ENCODE measurements around the gene FANCF. TPM values are rescaled to one million over a fixed set of nuclear protein-coding genes. Genes with fewer than 3 reads are reported as not detected.
A peak's percentile ranks its signal among the peaks of the same experiment; 100 is the strongest.

The FANCF gene
- total RNA-seq, 1 donor from 2014 or later: 40.9 TPM

- DNase-seq: peak; percentile 79
Observed at GRCh38 chr11:22624742-22625447, 728 bp downstream of the FANCF start.

GRCh38 chr11:22617868-22618267, 7.8 kb downstream of the FANCF start:
- DNase-seq: no peak

- no peak for DNase-seq
Observed at GRCh38 chr11:22603933-22604332, 21.7 kb downstream of the FANCF start.

GRCh38 chr11:22602504-22602903, 23.1 kb downstream of the FANCF start:
- no peak for DNase-seq

- no peak for DNase-seq
Observed at GRCh38 chr11:22599458-22599857, 26.2 kb downstream of the FANCF start.

- no peak for DNase-seq
Observed at GRCh38 chr11:22597062-22597461, 28.6 kb downstream of the FANCF start.

- DNase-seq: no peak
Observed at GRCh38 chr11:22584976-22585375, 40.6 kb downstream of the FANCF start.

- no peak for DNase-seq
Observed at GRCh38 chr11:22583963-22584492, 41.6 kb downstream of the FANCF start.

GRCh38 chr11:22582151-22582410, 43.5 kb downstream of the FANCF start:
- no peak for DNase-seq

GRCh38 chr11:22581354-22582150, 44.1 kb downstream of the FANCF start:
- no peak for DNase-seq

GRCh38 chr11:22577854-22578253, 47.8 kb downstream of the FANCF start:
- DNase-seq: no peak

Other genes with a start within 250 kb of the FANCF start
- 13.4 TPM for gene GAS2, start 40.8 kb upstream of the FANCF start, total RNA-seq
- gene SVIP, start 204.0 kb upstream of the FANCF start, total RNA-seq: 5.0 TPM
- not detected for gene CCDC179, start 234.7 kb upstream of the FANCF start, total RNA-seq